GM19372 (cell line): Measurements from ENCODE around the gene LENG1.

Experiments
- ATAC-seq: cut with Tn5 transposase; IDR thresholded peaks from one replicate; pipeline ENCODE4 v1.9.1; 2021; ENCODE audit warnings: mild to moderate bottlenecking, low read depth, moderate library complexity; ENCODE audit not compliant: unreplicated experiment

Gene LENG1

DNA sequence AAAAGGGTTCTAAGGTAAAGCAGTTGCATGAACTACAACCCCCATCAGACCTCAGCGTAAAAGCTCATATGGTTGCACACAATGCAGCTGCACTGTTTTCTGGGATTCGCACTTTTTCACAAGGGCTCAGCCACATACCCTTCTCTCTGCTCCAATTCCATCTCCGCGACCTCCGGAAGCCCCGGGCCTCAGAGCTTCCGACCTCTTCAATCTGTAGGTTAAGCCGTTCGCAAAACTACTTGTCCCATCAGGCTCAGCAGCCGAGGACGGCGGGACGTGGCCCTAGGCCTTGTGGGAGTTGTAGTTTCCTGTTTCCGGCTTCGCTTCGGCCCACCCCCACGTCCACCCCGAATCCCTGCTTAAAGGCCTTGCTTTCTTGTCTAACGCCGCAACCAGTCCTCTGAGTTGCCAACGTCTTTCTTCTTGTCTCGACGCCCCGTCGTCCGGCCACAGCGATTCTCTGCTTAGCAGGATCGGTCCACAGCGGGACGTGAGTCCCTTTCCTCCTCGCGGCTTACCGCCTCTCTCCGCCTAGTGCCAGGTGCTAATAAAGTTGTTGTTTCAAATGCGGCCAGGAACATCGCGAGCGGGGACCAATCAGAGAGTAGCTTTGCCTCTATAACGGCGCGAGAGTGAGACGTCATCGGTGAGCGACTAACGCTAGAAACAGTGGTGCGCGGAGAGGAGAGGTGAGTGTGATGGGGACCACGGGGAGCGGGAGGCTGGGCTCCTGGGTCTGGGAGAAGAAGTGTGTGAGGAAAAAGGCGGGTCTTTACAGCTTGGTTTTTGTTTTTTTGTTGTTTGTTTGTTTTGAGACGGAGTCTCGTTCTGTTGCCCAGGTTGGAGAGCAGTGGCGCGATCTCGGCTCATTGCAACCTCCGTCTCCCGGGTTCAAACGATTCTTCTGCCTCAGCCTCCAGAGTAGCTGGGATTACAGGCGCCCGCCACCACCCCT is 44.1 kb downstream of the LENG1 start, which contains the start of the genes PRPF31 and TFPT:
TSS of gene PRPF31 (plus strand) at position 646 of the 955 bp plus-strand sequence. CDS start 2,525 bp downstream, outside the sequence.
TSS of gene TFPT (minus strand) at position 549 of the 955 bp plus-strand sequence. CDS start at position 161, 388 bp downstream.
- ATAC-seq, result peak; percentile 81

DNA sequence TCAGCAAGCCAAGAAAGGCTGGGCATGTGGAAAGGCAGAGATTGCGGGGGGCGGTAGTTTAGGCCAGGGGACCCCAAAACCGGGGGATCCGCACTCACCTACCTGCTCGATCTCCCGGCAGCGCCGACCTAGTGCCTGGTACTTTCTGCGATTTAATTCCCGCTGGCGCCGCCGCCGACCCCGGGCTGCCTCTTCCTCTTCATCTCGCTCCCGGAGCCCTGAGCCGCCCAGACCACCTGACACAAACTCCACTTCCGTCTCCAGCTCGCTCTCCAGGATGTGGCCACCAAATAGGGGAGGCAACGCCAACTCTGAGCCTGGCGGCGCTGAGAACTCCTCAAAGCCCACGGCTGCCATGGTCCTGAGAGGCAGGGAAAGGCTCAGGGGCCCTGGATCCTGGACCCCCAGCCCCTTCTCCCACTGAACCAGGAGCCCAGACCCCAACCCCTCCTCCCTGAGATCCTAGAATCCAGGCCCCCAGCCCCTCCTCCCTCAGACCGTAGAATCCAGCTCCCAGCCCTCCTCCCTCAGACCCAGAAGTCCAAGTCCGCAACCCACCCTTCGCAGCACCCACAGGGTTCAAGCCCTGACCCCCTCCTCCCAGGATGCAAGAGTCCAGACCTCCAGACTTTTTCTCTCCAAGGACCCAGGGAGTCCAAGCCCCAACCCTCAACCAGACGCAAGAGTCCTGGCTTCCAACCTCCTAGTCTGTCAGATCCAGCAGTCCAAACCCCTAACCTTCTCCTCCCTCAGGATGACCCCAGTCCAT is 45.0 kb downstream of the LENG1 start:
- ATAC-seq, result no peak

DNA sequence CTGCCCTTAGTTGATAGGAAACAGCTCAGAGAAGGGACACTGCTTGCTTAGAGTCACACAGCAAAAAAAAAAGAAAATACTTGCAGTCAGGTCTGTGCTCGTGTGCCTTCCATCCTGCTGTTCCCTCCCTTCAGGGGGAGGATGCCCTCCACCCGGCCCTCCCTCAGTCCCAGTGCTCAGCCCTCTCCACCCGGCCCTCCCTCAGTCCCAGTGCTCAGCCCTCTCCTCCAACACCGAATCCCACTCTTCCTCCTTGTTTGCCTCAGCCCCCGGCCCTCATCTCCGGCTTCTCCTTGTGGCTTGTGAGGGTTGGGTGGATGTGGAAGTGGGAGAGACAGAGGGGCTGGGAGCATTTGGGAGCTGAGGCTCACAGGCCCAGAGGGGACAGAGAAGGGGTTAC is 49.9 kb downstream of the LENG1 start:
- ATAC-seq, result no peak

DNA sequence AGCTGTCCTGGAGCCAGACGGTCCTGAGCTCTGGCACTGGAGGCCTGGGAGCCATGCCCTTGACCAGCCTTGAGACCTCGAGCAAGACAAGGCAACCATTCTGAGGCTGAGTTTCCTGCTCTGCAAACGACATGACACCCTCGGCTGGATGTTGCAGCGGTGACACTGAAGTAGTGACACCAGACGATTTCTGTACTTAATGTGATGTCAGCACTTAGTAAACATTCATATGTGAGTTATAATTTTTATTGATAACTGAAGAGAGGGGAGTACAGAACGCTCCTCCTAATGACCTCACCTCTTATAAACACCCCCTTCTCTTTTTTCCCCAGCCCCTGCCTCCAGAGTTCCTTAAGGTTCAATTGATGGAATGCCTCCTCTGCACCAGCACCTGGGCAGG is 51.0 kb downstream of the LENG1 start:
- ATAC-seq, result no peak

DNA sequence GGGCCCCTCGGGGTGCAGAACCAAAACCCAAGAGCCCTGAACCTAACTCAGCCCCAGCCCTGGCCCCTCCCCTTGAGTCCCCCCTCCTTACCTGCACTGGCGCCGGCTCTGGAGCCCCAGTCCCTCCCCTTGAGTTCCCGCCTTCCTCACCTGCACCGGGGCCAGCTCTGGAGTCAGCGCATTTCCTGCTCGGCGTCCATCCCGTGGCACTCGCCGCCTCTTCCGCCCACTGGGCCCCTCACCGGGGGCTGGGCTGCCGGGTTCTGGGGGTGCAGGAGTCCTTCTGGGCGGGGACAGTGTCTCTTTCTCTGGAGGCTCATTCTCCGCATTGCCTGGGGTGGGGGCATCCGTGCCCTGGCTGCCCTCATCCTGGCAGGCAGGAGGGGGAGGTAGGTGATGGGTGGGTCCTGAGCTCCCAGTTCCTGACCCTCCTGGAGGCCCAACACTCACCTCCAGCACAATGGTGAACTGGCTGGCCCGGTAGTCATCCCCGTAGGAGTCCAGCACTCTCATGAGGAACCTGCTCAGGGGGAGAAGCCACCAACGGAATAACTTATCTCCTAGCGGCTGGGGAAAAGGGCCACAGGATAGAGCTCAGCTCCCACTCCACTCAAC is 51.5 kb downstream of the LENG1 start:
- no peak for ATAC-seq

DNA sequence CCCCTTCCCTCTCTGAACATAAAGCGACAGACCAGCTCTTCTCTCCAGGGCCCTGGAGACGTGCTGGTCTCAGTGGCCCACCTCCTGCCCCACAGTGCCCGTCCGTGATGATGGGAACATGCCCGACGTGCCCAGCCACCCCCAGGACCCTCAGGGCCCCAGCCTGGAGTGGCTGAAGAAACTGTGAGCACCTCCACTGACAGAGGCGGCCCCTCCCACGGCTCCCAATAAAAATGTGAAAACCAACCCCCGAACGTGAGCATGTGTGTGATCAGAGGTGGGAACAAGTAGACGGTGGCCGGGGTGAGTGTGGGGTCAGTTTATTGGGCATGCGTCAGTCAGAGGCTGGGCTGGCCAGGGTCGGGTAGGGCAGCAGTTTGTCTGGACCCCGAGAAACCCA is 52.8 kb downstream of the LENG1 start:
- ATAC-seq, result no peak

DNA sequence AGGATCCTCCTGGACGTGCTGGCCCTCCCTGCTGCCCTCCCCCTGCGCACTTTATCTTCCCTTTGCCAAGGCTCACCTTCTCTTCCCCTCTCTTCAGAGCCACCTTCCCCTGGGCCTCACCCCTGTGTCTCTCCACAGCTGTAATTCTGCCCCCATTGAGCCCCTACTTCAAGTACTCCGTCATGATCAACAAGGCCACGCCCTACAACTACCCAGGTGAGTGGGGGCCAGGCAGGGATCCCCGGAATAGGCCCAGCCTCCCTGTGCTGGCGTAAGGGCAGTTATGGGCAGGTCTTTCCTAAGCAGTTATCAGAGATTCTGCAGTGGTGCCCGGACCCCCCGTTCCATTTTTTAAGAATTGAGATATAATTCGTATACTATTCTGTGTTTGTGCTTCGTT is 53.7 kb downstream of the LENG1 start:
- ATAC-seq, result no peak
